K562 (cell line): ENCODE results near the gene POU2F3. TPM values are rescaled to one million over a fixed set of nuclear protein-coding genes. Genes with fewer than 3 reads are reported as not detected.

Experiments used
- ZBTB40 ChIP-seq, 2 experiments: fragments of 450-650 bp in 1 of 2; sonication (generic) in 1 of 2; formaldehyde crosslinking in 1 of 2; IDR thresholded peaks; 2 replicates each; pipeline versions ENCODE4 v1.7.1 to v1.9.0; 2016 to 2022; ENCODE audit warnings: inconsistent platforms in 1 of 2, mild to moderate bottlenecking in 1 of 2, missing genetic modification reagents in 1 of 2
- ZNF830 ChIP-seq: fragments of 250-450 bp; sonication (Bioruptor Pico); IDR thresholded peaks from 2 replicates; pipeline ENCODE4 v1.5.0; 2021; ENCODE audit warnings: mild to moderate bottlenecking
- polyA plus RNA-seq, 8 experiments: library from polyadenylated mRNA; depleted of rRNA in 4 of 8; stranded (reverse) in 5 of 8; unstranded in 3 of 8; fragments of >200 nt; fragmentation: Nextera tagmentation in 2 of 8; fragmentation: Illumina TruSeq in 1 of 8; extraction: Ambion mirVana in 2 of 8; extraction: Trizol in 1 of 8; gene quantifications; 2 replicates each; pipeline versions ENCODE4 v1.2.1 to v1.2.3, GENCODE V29; 2011 to 2014; ENCODE audit warnings: inconsistent platforms in 1 of 8, missing spikeins in 1 of 8
- total RNA-seq, 7 experiments: library from RNA; depleted of rRNA in 6 of 7; stranded (reverse); fragments of >200 nt in 6 of 7; fragmentation: Illumina TruSeq in 2 of 7; extraction: Trizol in 2 of 7; gene quantifications; 2 replicates each; pipeline versions ENCODE4 v1.2.1 to v1.2.3, GENCODE V29; 2011 to 2021; ENCODE audit warnings: low replicate concordance in 1 of 7

Gene POU2F3
- total and polyA plus RNA-seq, 9 of the 15 experiments (the other 6 are each of a cell fraction or from before 2014, with no cell fraction given) = not detected

GRCh38 chr11:120289426-120289825, 49.5 kb downstream of the POU2F3 start (continued):
- TF ChIP-seq ZBTB40 (IDR thresholded peaks at IDR 0.05) (0 out of 2 replicates have a peak, but pooled peaks have one; percentile 38), ZBTB40 (CRISPR knock-in tag; IDR thresholded peaks at IDR 0.05) (no peak), ZNF830 (CRISPR knock-in tag) (no peak)
